Fibroblast of skin of right biceps (primary cell): ENCODE results near the gene EIF1AD.

Source experiments
- DNase-seq: peaks from one replicate; pipeline ENCODE4 v3.0.0-alpha.2; 2013

The EIF1AD gene

DNA sequence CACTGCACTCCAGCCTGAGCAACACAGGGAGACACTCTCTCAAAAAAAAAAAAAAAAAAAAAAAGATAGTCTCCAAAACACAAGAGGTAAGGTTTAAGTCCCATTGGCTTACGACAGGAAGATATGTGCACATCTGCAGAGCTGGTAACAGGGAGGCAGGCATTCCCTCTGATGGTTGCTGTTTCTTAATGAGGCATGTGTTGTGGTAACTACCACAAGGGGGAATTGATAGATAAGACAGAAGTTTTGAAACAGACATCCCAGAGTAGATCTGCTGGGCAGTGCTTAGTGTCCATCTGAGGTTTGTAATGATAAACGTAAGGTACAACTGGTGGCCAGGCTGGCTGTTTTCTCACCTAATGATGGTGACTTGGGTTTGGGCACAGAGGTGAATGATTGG lies 4.7 kb downstream of the EIF1AD start:
- no peak for DNase-seq

DNA sequence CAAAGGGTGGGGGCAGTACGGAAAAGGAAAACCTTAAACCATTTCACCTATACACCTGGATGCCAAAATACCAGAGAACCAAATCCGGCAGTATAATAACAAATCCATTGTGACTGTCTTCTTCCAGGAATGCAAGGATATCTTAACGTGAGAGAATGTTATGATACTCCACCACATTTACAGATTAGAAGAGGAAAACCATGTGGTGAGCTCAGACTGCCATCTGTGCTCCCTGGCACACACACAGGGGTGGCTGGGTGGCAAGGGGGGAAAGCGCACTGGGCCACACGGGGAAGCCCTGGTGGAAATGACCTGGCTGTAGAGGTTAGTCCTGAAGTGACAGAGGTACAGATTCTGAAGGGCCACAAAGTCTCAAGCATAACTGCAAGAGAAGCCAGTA lies 9.9 kb downstream of the EIF1AD start:
- no peak for DNase-seq

DNA sequence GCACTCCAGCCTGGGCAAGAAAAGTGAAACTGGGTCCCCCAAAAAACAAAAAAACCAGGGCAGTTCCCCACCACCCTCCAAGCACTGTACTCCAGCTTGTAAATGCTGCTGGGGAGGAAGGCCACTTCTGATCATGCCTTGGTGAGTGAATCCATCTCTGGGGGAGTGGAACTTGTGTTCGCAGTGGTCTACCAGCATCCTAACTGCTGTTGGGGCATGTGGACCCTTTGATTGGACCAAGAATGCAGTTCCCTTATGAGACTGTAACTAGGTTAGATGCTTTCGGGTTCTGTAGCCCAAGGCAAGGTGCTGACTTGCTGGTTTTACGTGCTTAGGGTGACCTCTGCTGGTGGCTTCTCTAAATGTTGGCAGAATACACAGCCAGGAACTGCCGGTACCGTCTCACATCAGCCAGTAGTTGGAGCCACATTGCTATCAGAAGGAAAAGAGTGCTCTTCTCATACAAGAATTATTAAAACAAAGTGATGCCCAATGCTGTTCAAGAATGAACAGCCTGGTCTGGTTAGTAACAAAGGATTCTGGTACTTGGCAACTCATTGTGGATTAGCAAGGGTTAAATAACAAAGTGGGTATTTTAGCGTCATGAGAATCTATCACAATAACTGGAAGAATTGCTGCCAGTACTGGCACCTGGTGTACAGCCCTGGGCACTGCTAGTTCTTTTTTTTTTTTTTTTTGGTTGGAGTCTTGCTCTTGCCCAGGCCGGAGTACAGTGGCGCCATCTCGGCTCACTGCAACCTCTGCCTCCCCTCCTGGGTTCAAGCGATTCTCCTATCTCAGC lies 13.0 kb downstream of the EIF1AD start:
- peak; percentile 92 for DNase-seq

DNA sequence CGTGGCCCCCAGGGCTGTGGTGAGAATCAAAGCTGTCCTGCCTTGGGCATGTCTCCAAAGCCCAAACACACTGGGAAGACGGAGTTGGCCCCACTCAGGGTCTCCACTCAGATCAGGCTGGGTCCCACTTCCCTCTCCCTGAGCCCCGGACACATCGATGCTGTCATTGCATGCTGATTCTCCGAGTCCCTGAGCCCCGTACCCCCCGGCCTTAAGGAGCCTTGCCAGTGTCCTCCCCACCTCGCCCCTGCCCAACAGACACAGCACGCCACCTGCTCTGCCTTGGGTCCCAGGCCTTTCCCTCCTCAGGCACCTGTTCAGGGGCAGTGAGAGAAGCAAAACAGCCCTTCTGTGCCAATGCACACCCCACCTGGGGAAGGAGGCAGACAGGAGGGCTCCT lies 14.6 kb downstream of the EIF1AD start:
- no peak for DNase-seq

DNA sequence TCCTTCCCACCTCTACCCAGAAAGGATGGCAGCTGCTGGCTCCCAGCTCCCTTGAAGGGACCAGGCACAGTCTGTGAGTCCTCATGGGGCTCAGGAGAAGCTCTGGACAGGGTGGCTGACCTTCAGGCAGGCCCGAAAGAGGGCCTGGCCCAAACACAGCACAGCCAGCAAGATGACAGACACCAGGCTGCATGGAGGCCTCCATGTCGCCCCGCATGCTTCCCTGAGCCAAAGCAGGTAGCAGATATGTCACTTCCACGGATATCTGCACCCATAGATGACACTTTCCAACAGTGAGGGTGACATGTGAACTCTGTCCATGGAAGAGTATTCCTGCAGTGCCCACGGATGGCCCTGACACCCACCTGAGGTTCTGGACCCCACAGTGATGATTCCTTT lies 18.4 kb downstream of the EIF1AD start:
- no peak for DNase-seq

DNA sequence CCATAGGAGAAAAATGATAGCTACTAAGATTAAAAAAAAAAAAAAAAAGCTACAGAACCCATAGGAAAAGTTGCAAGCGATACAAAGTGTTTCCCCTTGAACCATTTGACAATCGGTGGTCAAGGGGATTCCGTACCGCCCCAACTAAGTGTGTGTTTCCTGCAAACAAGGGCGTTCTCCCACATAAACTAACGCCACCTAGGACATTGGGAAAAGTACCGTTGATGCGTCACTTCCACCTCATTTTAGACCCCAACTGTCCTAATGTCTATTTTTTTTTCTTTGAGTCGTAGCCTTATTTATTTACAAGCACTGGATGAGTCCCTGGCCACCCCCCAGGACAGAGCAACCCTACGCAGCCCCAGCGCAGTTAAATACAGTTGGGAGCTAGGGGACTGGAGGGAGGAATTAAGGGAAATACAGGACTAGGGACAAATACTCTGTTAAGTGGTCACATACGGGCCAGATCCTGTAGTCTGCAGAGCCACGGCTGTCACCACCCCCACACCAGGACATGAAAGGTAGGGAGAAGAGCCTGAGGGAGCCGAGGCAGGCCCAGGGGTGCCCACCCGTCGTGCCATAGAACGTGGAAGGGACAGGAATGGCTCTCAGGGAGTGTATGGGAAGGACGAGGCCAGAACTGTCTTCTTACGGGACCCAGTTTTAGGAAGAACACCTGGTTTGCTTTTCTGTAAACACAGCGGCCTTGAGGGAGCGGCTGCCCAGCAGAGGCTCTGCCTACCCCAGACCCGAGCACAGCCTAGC lies 19.0 kb downstream of the EIF1AD start:
- no peak for DNase-seq

DNA sequence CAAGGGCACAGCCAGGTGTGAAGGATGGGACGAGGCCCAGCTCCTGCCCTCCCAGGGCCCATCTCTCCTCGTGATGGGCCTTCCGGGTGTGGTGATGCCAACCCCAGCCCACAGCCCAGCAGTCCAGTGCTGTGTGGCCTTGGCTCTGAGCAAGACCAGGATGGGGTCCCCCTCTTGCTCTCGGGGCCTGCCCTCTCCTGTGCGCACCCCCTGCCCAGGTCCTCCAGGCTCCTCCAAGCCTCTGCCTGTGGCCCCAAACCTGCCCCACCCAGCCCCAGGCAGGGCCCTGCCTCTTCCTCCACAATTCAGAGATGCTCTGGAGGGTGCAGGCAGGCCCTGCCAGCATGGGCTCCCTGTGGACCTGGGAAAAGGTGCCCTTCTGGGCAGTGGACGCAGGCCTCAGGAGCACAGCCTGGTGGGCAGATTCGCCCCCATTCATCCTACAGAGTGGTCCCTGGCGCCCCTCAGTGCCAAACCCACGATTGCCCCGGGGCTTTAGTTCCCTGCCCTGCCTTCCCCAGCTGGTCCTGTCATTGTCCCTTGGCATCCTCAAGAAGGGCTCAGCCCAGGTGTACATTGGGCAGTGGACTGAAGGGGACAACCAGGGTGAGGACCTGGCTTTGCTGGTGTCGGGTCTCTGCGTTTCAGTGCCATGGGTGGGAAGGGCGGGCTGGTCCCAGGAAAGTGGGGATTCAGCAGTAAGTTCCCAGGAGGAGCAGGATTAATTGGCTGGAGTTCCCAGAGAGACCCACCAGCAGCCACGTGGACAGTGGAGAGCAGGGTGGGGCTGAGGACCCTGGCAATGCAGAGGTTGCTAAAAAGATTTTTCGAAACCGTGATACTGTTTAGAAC lies 19.8 kb downstream of the EIF1AD start:
- no peak for DNase-seq

DNA sequence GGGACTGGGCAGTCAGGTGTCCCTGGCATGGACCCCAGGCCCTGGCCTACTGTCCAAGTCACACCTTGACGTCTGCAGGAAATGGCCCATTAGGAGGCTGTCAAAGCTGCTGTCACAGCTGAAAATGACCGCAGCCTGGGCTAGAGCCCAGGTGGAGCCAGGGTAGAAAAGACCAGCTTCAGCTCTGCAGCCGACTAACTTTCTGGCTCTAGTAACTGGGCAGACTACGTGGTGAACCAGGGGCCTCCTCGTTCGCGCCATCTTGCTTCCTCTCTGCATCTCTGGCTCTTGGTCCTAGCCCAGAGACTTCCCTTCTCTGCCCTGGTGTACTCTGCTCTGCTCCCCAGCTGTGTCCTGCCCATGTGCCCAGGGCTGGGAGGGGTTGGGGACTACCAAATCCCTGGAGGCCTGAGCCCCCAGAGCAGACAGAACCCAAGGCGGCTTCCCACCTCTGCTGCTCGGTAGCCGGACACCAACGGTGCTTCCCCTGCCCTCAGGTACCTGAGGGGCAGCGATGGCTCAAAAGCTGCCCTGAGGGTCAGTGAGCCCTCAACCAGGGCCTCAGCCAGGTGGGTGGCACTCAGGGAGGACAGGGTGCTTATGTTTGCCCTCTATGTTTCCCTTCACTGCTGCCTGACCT lies 20.7 kb downstream of the EIF1AD start:
- DNase-seq, result no peak

DNA sequence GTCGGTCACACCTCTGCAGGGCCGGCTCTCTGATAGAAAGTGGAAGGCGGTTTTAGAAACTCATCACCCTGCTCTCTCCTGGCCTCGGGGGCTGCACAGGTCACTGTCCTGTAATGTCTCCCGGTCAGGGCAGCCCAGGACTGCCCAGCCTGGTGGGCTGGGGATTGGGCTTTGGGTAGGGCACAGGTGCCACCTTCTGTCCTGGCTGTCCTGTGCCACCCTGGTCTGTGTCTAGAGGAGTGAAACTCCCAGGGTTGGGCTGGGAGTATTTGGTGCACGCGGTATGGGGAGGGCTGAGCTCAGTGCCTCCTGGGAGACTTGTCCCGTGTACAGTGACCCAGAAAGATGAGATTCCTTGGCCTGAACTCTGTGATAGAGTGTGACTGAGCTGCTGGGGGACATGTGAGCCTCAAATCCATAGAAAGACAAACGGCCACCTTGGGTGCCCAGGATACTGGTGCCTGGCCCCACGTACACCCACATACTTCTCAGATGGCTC lies 22.6 kb downstream of the EIF1AD start:
- no peak for DNase-seq

DNA sequence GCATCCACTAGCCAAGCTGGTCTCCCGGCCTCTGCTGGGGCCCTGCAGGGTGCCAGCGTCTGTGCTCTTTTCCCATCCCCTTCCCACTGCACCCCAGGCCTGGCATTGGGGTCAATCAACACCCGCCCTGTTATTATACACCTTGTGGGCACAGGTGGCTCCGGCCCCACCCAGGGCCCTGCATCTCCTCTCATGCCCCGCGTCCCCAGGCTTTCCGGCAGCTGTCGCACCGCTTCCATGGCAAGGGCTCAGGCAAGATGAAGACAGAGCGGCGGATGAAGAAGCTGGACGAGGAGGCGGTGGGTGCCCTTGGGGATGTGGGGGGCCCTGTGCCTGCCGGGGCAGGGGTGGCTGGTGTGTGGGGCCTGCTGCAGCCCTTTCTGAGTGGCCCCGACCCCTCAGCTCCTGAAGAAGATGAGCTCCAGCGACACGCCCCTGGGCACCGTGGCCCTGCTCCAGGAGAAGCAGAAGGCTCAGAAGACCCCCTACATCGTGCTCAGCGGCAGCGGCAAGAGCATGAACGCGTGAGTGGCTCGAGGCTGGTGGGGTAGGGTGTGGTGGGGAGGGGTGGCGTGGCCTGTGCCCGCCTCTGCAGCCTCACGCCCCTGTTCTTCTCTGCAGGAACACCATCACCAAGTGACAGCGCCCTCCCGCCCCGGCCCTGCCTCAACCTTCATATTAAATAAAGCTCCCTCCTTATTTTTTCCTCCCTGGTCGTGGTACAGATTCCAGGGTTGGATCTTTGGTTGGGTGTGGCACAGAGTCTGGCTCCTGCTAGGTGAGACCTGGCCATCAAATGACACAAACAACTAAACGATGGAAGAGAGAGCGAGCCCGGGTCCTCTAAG lies 23.3 kb downstream of the EIF1AD start:
- DNase-seq, result no peak

DNA sequence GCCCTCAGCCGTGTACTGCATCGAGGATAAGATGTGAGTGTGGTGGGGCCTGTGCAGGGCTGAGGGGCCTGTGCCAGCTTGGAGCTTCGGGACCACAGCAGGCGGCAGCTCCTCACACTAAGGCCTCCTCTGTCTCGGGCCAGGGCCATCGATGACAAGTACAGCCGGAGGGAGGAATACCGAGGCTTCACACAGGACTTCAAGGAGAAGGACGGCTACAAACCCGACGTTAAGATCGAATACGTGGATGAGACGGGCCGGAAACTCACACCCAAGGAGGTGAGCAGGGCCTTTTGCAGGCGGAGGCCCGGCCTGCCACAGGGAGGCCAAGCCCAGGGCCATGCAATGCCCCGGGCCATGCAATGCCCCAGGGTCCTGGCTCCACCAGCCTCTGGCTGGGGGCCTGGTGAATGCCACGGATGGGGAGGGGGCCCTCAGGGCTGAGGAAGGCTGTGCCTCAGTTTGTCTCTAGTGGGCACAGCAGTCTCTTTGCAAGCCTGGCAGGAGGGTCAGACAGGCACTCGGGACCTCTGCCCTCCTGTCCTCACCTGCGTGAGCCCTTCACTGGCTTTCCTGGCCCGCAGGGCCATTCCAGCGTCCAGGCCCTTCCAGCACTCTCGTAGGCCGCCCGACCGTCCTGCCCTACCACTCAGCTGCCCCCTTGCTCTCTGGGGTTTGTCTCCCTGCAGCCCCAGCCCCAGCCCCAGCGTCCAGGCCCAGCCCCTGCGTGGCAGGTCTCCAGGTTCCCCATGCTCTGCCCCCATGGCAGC lies 24.2 kb downstream of the EIF1AD start:
- DNase-seq, result no peak

DNA sequence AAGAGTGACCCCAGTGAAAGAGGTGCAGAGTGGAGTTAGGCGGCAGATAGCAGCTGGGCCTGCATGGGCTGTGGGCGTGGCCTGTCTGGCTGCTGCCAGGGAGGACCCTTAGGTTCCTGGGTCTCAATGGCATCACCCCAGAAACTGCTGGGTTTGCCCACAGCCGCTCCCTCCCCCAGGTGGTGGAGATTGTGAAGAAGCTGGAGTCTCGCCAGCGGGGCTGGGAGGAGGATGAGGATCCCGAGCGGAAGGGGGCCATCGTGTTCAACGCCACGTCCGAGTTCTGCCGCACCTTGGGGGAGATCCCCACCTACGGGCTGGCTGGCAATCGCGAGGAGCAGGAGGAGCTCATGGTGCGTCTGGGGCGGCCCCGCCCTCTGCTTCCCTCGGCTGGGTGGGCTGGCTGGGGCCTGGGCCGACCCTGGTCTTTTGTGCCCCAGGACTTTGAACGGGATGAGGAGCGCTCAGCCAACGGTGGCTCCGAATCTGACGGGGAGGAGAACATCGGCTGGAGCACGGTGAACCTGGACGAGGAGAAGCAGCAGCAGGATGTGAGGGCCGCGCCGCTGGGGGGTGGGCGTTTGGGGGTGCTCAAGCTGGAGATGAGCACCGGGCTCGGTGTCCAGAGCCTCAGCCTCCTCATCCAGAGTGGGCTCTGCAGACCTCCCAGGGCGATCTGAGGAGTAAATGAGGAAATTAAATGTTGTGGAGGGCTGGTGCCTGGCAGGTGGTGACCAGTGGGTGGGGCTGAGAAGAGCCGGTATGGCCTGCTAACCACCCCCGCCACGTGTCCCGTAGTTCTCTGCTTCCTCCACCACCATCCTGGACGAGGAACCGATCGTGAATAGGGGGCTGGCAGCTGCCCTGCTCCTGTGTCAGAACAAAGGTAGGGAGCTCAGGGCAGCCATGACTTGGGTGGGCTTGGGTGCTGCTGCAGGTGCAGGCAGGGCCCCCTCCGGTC lies 25.5 kb downstream of the EIF1AD start:
- no peak for DNase-seq

DNA sequence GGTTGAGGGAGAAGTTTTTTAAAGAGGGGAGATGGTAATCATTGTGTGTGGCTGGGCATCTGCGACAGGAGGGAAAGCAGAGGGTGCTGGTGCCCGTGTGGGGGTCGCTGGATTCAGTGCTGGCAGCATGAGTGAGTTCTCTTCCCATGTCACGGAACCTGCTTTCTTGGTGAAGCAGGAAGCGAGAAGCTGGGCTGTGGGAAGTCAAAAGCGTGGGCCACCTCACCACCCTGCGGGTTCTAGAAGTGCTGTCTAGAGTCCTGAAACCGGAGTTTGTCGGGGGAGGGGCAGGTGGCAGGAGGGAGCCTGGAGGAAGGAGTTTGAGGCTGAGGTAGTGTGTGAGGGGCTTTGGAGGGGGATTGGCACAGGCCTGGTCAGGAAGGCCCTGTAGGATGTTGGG lies 26.2 kb downstream of the EIF1AD start:
- no peak for DNase-seq

DNA sequence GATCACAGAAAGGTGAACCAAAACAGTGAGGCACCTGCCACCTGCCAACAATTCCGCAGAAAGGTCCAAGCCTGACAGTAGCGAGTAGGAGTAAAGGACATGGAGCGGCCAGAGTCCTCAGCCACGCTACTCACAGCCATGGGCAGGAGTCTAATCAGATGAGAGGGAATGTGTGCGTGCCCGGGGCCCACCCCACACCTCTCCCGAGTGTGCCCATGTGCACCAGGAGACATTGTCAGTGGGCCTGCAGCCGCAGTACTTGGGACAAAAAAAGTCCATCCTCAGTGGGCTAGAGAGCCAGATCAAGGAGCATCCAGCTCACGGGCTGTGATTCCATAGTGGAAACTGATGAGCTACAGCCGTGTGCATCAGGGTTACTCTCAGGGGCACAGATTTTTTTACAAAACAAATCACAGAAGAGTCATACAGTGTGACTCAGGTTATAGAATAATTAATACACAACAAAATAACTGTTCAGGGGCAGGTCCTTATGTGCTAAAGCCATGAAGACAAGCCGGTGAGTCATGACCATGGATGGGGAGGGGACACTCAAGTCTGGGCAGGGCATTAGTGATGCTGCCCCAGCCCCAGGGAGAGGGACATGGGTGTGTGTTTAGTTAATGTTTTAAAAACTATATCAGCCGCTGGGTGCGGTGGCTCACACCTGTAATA lies 28.4 kb downstream of the EIF1AD start:
- DNase-seq, result peak; percentile 55

DNA sequence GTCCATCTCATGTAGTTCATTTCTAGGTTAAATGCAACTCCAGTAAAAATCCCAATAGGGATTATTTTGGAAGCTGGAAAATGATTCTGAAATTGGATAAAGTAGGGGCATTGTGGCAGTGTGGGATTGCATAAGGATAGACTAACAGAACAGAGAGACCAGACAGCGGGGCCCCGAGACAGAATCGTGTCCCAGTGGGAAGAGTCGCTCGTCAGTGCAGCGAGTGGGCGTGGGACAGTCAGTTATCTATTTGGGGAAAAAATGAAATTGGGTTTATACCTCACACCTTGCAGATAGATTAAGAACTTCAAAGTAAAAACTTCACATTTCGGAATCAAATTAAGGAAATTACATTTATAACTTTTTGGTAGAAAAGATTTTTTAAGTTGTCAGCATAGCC lies 29.8 kb downstream of the EIF1AD start:
- no peak for DNase-seq

DNA sequence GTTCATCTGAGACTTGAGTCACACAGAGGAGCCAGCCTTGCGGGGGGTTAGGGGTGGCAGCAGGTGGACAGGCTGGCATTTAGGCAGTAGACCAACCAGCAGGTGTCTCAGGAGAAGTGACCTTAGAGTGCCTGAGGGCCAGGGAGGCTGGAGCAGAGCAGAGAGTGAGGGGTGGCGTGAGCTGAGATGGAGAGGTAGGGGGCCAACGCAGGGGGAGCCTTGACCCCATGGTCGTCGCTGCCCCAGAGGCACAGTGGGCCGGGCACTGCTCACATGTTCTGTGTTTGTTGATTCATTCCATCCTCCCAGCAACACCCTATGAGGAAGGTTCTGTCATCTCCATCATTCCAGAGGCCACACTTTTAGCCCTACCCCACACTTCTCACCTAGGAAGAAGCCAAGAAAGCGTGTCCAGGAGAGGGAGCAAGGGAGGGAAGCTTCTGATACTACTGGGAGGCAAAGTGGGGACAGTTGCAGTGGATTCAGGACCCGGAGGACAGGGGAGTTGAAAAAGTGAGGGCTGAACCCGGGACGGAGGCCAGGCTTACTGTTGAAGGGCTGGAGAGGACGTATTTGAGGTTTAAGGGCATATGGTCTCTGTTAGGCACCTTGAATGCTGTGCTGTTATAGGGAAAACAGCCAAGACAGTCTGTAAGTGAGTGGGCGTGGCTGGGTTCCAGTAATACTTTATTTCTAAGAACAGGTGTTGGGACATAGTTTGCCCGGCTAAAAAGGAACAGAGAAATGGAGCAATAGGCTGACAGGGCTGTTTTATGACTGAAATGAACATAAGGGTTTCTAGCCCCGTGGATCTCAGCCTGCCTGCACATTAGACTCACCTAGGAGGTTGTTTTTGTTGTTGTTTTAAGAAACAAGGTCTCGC lies 33.1 kb downstream of the EIF1AD start:
- DNase-seq, result no peak

DNA sequence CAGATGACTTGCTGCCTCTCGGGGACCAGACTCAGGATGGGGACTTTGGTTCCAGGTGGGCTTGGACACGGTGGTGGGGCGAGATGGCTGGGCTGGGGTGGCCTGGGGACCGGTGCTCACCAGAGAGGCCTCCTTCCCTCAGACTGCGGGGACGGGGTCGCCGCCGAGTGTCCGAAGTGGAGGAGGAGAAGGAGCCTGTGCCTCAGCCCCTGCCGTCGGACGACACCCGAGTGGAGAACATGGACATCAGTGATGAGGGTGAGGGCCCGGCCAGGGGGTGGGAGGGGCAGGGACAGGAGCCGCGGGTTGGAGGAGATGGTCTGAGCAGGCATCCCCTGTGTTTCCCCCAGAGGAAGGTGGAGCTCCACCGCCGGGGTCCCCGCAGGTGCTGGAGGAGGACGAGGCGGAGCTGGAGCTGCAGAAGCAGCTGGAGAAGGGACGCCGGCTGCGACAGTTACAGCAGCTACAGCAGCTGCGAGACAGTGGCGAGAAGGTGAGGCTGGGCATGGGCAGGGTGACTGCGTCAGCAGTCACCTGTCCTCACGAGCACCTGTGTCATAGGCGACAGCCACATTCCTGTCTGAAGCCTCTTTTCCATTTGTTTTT lies 34.5 kb downstream of the EIF1AD start:
- no peak for DNase-seq
